ENCODE data around the gene CCSER1.

The CCSER1 gene

DNA sequence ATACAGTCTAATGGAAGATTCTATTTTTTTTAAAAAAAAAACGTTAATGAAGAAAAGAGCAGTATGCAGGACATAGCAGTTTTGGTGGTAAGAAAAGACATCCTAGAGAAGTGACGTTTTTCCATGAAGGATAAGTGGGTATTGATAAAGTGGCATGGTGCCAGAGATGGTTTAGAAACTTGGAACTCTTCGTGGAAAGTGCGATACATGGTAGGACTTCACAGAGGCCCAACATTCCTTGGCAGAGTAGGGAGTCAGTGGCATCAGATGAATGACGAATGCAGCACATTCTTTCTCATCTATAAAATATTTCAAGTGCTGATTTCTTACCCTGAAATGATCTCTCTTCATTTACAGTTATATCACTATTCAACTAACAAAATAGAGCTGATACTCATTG lies 298.7 kb downstream of the CCSER1 start:
- DNase-seq (ENCODE audit: low spot score) = no peak
- TF ChIP-seq, protein P1, sequence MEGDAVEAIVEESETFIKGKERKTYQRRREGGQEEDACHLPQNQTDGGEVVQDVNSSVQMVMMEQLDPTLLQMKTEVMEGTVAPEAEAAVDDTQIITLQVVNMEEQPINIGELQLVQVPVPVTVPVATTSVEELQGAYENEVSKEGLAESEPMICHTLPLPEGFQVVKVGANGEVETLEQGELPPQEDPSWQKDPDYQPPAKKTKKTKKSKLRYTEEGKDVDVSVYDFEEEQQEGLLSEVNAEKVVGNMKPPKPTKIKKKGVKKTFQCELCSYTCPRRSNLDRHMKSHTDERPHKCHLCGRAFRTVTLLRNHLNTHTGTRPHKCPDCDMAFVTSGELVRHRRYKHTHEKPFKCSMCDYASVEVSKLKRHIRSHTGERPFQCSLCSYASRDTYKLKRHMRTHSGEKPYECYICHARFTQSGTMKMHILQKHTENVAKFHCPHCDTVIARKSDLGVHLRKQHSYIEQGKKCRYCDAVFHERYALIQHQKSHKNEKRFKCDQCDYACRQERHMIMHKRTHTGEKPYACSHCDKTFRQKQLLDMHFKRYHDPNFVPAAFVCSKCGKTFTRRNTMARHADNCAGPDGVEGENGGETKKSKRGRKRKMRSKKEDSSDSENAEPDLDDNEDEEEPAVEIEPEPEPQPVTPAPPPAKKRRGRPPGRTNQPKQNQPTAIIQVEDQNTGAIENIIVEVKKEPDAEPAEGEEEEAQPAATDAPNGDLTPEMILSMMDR (IDR thresholded peaks at IDR 0.05; ENCODE audit: extremely low read depth, missing control alignments) = no peak

DNA sequence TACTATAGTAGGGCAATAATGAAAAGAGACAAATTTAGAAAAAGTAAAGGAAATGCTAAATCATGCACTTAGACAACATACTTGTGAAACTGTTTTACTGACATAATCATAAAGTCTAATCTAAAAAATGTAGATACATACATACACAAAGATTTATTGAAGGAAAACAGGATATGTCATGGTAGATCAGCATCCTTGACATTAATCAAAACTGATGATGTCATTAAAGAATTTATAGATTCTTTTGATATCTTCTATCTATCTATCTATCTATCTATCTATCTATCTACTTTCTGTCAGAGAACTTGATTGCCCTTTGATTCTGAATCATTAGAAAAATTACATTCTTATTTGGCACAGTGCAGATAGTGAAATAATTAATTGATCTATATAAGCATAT lies 311.3 kb downstream of the CCSER1 start:
- DNase-seq (ENCODE audit: low spot score) = no peak
- TF ChIP-seq, protein P1 (IDR thresholded peaks at IDR 0.05; ENCODE audit: extremely low read depth, missing control alignments) = no peak

DNA sequence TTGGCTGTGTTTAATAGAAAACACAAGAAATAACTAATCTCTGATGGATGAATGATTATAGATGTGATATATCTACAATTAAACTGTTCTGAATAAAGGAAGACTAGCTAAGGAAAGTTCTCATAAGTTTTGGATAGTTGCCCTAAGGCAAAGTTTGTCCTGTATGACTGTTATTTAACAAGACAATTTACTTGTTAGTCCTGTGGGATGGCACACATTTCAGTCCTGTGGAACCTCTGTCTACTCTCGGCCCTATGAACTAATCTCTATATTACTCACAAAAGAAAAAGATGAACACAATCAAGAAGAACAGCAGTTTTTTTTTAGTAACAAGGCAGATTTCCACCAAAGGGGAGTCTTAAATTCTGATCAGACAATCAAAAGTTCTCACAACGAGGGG lies 314.6 kb downstream of the CCSER1 start:
- TF ChIP-seq, protein P1 (IDR thresholded peaks at IDR 0.05; ENCODE audit: extremely low read depth, missing control alignments) = no peak
- no peak for DNase-seq (ENCODE audit: low spot score)

DNA sequence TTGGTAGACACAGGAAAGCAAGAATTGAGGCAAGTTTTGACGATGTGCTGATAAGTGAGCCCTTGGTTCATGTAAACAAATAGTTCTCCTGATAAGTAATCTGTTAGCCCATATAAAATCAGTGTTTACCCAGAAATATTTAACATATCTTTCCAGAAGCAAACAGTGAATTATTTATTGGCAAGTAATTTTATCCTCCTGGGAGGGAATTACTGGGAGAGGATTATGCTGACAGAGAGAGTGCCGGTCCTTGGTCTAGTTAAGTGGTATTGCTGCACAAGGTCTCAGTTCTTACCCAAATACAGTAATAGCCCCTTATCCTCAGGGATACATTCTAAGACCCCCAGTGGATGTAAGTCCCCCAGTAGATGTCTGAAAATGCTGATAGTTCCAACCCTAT lies 315.4 kb downstream of the CCSER1 start:
- TF ChIP-seq, protein P1 (IDR thresholded peaks at IDR 0.05; ENCODE audit: extremely low read depth, missing control alignments) = no peak
- no peak for DNase-seq (ENCODE audit: low spot score)

DNA sequence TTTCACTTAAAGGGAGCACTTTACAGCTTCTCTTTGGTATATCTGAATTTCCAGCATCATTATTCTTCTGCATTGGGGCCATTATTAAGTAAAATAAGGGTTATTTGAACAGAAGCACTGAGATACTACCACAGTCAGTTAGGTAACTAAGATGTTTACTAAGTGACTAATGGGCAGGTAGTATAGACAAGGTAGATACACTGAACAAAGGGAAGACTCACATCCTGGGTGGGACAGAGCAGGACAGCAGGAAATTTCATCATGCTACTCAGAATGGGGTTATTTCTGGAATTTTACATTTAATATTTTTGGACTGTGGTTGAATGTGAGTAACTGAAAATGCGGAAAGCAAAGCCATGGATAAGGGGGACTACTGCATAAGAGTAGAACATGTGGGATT lies 316.0 kb downstream of the CCSER1 start:
- TF ChIP-seq, protein P1 (IDR thresholded peaks at IDR 0.05; ENCODE audit: extremely low read depth, missing control alignments) = no peak
- no peak for DNase-seq (ENCODE audit: low spot score)

DNA sequence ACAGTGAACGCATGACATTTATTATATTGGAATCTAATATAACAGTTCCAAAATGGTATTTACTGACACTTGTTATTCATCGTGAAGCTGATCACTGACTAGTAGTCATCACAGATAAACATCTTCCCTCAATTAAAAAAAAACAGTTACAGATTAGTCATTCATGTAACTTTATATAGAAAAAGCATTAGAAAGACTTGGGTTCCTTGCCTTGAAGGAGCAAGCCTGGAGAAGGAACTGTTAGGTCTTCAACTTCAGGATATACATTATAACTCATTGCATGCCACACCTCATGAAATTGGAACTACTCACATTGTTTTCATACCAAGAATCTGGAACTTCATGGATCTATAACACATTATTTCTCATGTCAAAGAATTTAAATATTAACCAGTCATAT lies 317.7 kb downstream of the CCSER1 start:
- TF ChIP-seq, protein P1 (IDR thresholded peaks at IDR 0.05; ENCODE audit: extremely low read depth, missing control alignments) = no peak
- no peak for DNase-seq (ENCODE audit: low spot score)

DNA sequence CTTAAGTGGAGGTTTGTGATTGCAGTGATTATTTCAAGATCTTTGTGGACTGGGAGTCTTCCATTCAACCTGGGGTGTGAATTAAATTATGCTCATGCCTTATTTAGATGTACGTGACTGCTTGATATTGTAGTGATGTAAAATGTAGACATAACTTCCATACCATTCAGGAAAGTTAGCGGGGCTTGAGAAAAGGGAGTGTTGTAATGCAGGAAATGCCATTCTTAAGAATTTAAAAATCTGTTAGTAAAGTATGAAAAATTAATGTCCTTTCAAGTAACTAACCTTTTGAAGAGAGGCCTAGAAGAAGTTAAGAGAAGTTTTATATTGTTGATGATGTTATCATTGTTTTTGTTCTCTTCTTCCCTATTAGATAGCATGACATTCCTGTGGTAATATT lies 318.2 kb downstream of the CCSER1 start:
- DNase-seq (ENCODE audit: low spot score) = no peak
- TF ChIP-seq, protein P1 (IDR thresholded peaks at IDR 0.05; ENCODE audit: extremely low read depth, missing control alignments) = no peak
